ENCODE data around the gene GNB1.
A peak's percentile ranks its signal among the peaks of the same experiment; 100 is the strongest.
"Not testable (repeated sequence)": the region's sequence is repeated elsewhere in the genome, so short reads cannot be mapped to it uniquely, and the experiment has no call there.

GNB1 gene

DNA sequence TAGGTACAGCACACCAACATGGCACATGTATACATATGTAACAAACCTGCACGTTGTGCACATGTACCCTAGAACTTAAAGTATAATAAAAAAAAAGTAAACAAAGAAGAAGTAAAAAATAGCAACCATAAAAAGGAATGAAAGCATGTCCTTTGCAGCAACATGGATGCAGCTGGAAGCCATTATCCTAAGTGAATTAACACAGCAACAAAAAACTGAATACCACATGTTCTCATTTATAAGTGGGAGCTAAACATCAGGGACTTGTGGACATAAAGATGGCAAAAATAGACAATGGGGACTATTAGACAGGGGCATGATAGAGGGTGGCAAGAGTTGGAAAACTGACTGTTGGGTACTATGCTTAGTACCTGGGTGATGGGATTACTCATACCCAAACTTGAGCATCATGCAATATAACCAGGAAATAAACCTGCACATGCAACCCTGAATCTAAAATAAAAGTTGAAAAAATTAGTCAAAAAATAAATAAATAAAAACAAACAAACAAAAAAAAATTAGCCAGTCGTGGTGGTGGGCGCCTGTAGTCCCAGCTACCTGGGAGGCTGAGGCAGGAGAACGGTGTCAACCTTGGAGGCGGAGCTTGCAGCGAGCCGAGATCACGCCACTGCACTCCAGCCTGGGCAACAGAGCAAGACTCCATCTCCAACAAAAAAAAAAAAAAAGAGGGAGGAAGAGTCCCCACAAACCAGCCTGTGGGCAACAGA lies 30.8 kb downstream of the GNB1 start:
- Histone ChIP-seq H3K4me2 (ENCODE audit: low read length) (peak overlapping the region; percentile 90), H3K4me1 (ENCODE audit: control insufficient read depth, low read length) (peaks cover 96% of the 10 kb centered on the region)

DNA sequence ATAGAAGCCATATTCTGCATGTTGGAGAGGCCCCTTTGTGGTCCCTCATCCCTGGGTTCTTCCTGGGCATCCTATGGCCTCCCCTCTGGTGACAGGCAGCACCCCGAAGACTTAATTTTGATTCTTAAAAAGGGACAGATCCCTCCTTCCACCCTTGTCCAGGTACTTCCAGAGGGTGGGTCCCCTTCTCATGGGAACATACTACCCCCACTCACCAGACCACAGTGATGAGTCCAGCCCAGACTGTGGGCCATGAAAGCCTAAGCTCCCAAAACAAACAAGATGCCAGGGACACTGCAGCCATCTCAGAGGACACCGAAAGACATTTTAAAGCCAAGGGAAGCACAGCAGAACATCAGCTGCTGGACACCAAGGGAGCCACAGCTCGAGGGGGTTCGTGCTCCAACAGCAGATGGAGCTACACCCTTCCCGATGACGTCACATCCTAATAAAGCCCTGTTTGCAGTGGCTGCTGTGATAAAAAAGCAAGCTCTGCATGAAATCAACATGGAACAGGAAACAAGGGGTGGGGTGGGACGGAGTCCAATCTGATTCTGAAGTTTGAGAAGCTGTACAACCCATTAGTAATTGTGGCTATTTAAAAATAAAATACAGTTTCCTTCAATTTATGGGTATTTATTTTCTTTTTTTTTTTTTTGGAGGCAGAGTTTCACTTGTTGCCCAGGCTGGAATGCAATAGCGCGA lies 32.4 kb downstream of the GNB1 start:
- Histone ChIP-seq H3K79me2 (ENCODE audit: control insufficient read depth, low read length) (peaks cover 100% of the 10 kb centered on the region), H3K36me3 (ENCODE audit: control insufficient read depth, low read length) (peaks cover 53% of the 10 kb centered on the region), H3F3A (ENCODE audit: control insufficient read depth, insufficient read depth) (peaks cover 36% of the 10 kb centered on the region), H3K4me1 (ENCODE audit: control insufficient read depth, low read length) (peaks cover 89% of the 10 kb centered on the region), H3K27me3 (ENCODE audit: control insufficient read depth, low read length) (no peaks in the 10 kb centered on the region), H4K20me1 (ENCODE audit: control insufficient read depth, insufficient read depth, low read depth, low read length) (peaks cover 20% of the 10 kb centered on the region), H3K9me2 (replicated peaks; ENCODE audit: control insufficient read depth, low read length) (no peaks in the 10 kb centered on the region), H3K9me3 (ENCODE audit: control insufficient read depth, insufficient read depth, low read length) (no peaks in the 10 kb centered on the region), H3K4me2 (ENCODE audit: low read length) (peak overlapping the region; percentile 90), H3K4me3 (ENCODE audit: low read length) (peak overlapping the region; percentile 19; the same call in 1 of the 2 replicates), H3K27ac (ENCODE audit: low read depth, low read length) (peak overlapping the region; percentile 94)
- TF ChIP-seq EZH2phosphoT487 (IDR thresholded peaks at IDR 0.05; ENCODE audit: borderline replicate concordance, low read length), result no peak
- TF ChIP-seq, protein P1, sequence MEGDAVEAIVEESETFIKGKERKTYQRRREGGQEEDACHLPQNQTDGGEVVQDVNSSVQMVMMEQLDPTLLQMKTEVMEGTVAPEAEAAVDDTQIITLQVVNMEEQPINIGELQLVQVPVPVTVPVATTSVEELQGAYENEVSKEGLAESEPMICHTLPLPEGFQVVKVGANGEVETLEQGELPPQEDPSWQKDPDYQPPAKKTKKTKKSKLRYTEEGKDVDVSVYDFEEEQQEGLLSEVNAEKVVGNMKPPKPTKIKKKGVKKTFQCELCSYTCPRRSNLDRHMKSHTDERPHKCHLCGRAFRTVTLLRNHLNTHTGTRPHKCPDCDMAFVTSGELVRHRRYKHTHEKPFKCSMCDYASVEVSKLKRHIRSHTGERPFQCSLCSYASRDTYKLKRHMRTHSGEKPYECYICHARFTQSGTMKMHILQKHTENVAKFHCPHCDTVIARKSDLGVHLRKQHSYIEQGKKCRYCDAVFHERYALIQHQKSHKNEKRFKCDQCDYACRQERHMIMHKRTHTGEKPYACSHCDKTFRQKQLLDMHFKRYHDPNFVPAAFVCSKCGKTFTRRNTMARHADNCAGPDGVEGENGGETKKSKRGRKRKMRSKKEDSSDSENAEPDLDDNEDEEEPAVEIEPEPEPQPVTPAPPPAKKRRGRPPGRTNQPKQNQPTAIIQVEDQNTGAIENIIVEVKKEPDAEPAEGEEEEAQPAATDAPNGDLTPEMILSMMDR (IDR thresholded peaks at IDR 0.05; ENCODE audit: low read depth, low read length, poor library complexity, severe bottlenecking), result peak; percentile 59

More for the DNA sequence above, 30.8 kb downstream of the GNB1 start:
- not testable (repeated sequence) for H3K9me2 ChIP-seq (replicated peaks; ENCODE audit: control insufficient read depth, low read length); H3K27me3 ChIP-seq (ENCODE audit: control insufficient read depth, low read length); H3K9me3 ChIP-seq (ENCODE audit: control insufficient read depth, insufficient read depth, low read length)
- H3K27ac ChIP-seq (ENCODE audit: low read depth, low read length), result peak overlapping the region; percentile 94
- H4K20me1 ChIP-seq (ENCODE audit: control insufficient read depth, insufficient read depth, low read depth, low read length), result peaks cover 14% of the 10 kb centered on the region
- H3K36me3 ChIP-seq (ENCODE audit: control insufficient read depth, low read length), result peaks cover 46% of the 10 kb centered on the region
- peaks cover 100% of the 10 kb centered on the region for H3K79me2 ChIP-seq (ENCODE audit: control insufficient read depth, low read length)
- peaks cover 48% of the 10 kb centered on the region for H3F3A ChIP-seq (ENCODE audit: control insufficient read depth, insufficient read depth)
- peak overlapping the region; percentile 61 for H3K4me3 ChIP-seq (ENCODE audit: low read length)

- H4K20me1 ChIP-seq (ENCODE audit: control insufficient read depth, insufficient read depth, low read depth, low read length), result peaks cover 20% of the 10 kb centered on the region
- peak overlapping the region; percentile 94 for H3K27ac ChIP-seq (ENCODE audit: low read depth, low read length)
- H3K79me2 ChIP-seq (ENCODE audit: control insufficient read depth, low read length), result peaks cover 100% of the 10 kb centered on the region
- H3K4me2 ChIP-seq (ENCODE audit: low read length), result peak overlapping the region; percentile 36
- no peak overlapping the region for H3K4me3 ChIP-seq (ENCODE audit: low read length)
- peaks cover 88% of the 10 kb centered on the region for H3K4me1 ChIP-seq (ENCODE audit: control insufficient read depth, low read length)
- no peaks in the 10 kb centered on the region for H3K9me2 ChIP-seq (replicated peaks; ENCODE audit: control insufficient read depth, low read length)
- TF ChIP-seq, protein P1 (IDR thresholded peaks at IDR 0.05; ENCODE audit: low read depth, low read length, poor library complexity, severe bottlenecking), result no peak
- no peak for TF ChIP-seq EZH2phosphoT487 (IDR thresholded peaks at IDR 0.05; ENCODE audit: borderline replicate concordance, low read length)
- H3K27me3 ChIP-seq (ENCODE audit: control insufficient read depth, low read length), result no peaks in the 10 kb centered on the region
- no peaks in the 10 kb centered on the region for H3K9me3 ChIP-seq (ENCODE audit: control insufficient read depth, insufficient read depth, low read length)
- H3F3A ChIP-seq (ENCODE audit: control insufficient read depth, insufficient read depth), result peaks cover 30% of the 10 kb centered on the region
- peaks cover 54% of the 10 kb centered on the region for H3K36me3 ChIP-seq (ENCODE audit: control insufficient read depth, low read length)
These were observed 33.7 kb downstream of the GNB1 start for GRCh38 chr1:1857096-1857703.

- not testable (repeated sequence) for H3K9me3 ChIP-seq (ENCODE audit: control insufficient read depth, insufficient read depth, low read length); H3K4me3 ChIP-seq (ENCODE audit: low read length); H3K4me2 ChIP-seq (ENCODE audit: low read length); H3K27me3 ChIP-seq (ENCODE audit: control insufficient read depth, low read length); H3K9me2 ChIP-seq (replicated peaks; ENCODE audit: control insufficient read depth, low read length)
- Histone ChIP-seq H3K27ac (ENCODE audit: low read depth, low read length) (peak overlapping the region; percentile 94), H3K79me2 (ENCODE audit: control insufficient read depth, low read length) (peaks cover 100% of the 10 kb centered on the region), H4K20me1 (ENCODE audit: control insufficient read depth, insufficient read depth, low read depth, low read length) (peaks cover 20% of the 10 kb centered on the region), H3K36me3 (ENCODE audit: control insufficient read depth, low read length) (peaks cover 56% of the 10 kb centered on the region), H3F3A (ENCODE audit: control insufficient read depth, insufficient read depth) (peaks cover 27% of the 10 kb centered on the region), H3K4me1 (ENCODE audit: control insufficient read depth, low read length) (peaks cover 83% of the 10 kb centered on the region)
These were observed 34.7 kb downstream of the GNB1 start for GRCh38 chr1:1856161-1856560.

Measured in DOHH2 (cell line).